ENCODE results near the gene PALD1.
"Not testable (repeated sequence)": the region's sequence is repeated elsewhere in the genome, so short reads cannot be mapped to it uniquely, and the experiment has no call there.

The PALD1 gene

GRCh38 chr10:70592746-70593512 lies 114.4 kb downstream of the PALD1 start:
- DNase-seq, result no peak

- DNase-seq, result no peak
These were observed 114.9 kb downstream of the PALD1 start for GRCh38 chr10:70593513-70593890.

GRCh38 chr10:70594161-70594560 lies 115.6 kb downstream of the PALD1 start:
- no peak for DNase-seq

GRCh38 chr10:70595566-70596016 lies 117.0 kb downstream of the PALD1 start:
- DNase-seq, result no peak

- DNase-seq, result no peak
These were observed 117.7 kb downstream of the PALD1 start for GRCh38 chr10:70596110-70596798.

GRCh38 chr10:70596860-70597809 lies 118.6 kb downstream of the PALD1 start:
- DNase-seq, result no peak

- no peak for DNase-seq
These were observed 119.6 kb downstream of the PALD1 start for GRCh38 chr10:70597856-70598815.

GRCh38 chr10:70598857-70599295 lies 120.3 kb downstream of the PALD1 start:
- DNase-seq, result no peak

GRCh38 chr10:70599319-70599718 lies 120.8 kb downstream of the PALD1 start:
- no peak for DNase-seq

- DNase-seq, result no peak
These were observed 121.2 kb downstream of the PALD1 start for GRCh38 chr10:70599791-70600190.

- DNase-seq, result no peak
These were observed 122.2 kb downstream of the PALD1 start for GRCh38 chr10:70600512-70601395.

GRCh38 chr10:70601746-70602145 lies 123.2 kb downstream of the PALD1 start:
- no peak for DNase-seq

- DNase-seq, result no peak
These were observed 124.3 kb downstream of the PALD1 start, which contains the start of gene PRF1 for GRCh38 chr10:70602665-70603448. Gene PRF1 (minus strand): TSS chr10:70602741. CDS start chr10:70600902, 1,839 bp downstream.

GRCh38 chr10:70603449-70603801 lies 124.9 kb downstream of the PALD1 start:
- DNase-seq, result no peak

- DNase-seq, result no peak
These were observed 125.5 kb downstream of the PALD1 start for GRCh38 chr10:70604106-70604505.

- no peak for DNase-seq
These were observed 126.6 kb downstream of the PALD1 start for GRCh38 chr10:70605161-70605560.

- no peak for DNase-seq
These were observed 129.4 kb downstream of the PALD1 start for GRCh38 chr10:70607936-70608335.

GRCh38 chr10:70613941-70614340 lies 135.4 kb downstream of the PALD1 start:
- DNase-seq, result no peak

- DNase-seq, result not testable (repeated sequence)
These were observed 135.8 kb downstream of the PALD1 start for GRCh38 chr10:70614364-70614763.

- no peak for DNase-seq
These were observed 136.6 kb downstream of the PALD1 start for GRCh38 chr10:70615211-70615610.
